Measurements from ENCODE around the gene LGALS3. TPM values are rescaled to one million over a fixed set of nuclear protein-coding genes. Genes with fewer than 3 reads are reported as not detected.

LGALS3 gene
- total and polyA plus RNA-seq, 2 experiments from 2014 or later = 461 to 766 TPM

DNA sequence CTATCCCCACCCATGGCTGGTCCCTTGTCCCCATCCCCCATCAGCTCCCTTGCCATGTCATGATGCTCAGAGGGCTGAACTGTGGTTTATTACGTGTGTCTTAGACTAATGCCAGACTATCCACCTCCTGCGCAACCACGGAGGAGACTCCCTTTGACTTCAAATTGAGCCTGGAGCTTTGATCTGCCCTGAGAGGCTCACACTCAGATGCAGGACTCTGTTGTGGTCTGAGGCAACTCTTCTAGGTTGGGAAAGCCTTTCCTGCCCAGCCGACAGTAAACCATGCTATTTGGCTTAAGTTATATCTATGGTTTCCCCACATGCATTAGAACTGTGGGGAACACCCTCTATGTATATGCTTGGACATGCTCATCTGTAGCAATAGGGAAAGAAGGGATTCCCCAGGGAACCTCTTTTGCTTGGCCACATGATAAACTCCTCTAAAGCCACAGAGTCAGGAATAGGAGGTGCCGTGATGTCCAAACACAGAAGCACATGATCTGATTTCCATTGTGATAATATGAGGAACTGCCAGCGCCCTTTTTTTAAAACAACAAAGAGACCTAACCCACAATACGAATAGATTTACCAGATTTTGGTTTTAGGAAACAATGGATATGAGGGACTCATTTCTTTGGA is 11.1 kb upstream of the LGALS3 start:
- no peak for TF ChIP-seq EZH2 (IDR thresholded peaks at IDR 0.05; ENCODE audit: borderline replicate concordance)
- no peak for TF ChIP-seq CTCF (IDR thresholded peaks at IDR 0.05; ENCODE audit: poor library complexity)
- no peak for TF ChIP-seq EZH2phosphoT487 (IDR thresholded peaks at IDR 0.05; ENCODE audit: low read depth, severe bottlenecking, unreplicated experiment)
- Histone ChIP-seq H3K4me1 (ENCODE audit: insufficient read depth) (peaks cover 46% of the 10 kb centered on the region), H3K9me3 (ENCODE audit: low read depth) (no peaks in the 10 kb centered on the region), H3K9me2 (replicated peaks; ENCODE audit: insufficient read depth) (no peaks in the 10 kb centered on the region), H3K36me3 (replicated peaks; ENCODE audit: insufficient read depth, low read depth) (no peaks in the 10 kb centered on the region), H3K4me2 (no peak overlapping the region), H3K27ac (peak overlapping the region; percentile 64), H3K79me2 (no peaks in the 10 kb centered on the region), H3K4me3 (no peak overlapping the region), H4K20me1 (ENCODE audit: insufficient read depth, poor library complexity, severe bottlenecking) (no peaks in the 10 kb centered on the region), H2AFZ (no peak overlapping the region), H3K27me3 (no peaks in the 10 kb centered on the region)
- DNase-seq (ENCODE audit: low spot score) = no peak
- WGBS (ENCODE audit: low lambda C conversion rate, missing lambda C conversion rate) = 73% methylated on average over 7 of the region's 7 CpGs

DNA sequence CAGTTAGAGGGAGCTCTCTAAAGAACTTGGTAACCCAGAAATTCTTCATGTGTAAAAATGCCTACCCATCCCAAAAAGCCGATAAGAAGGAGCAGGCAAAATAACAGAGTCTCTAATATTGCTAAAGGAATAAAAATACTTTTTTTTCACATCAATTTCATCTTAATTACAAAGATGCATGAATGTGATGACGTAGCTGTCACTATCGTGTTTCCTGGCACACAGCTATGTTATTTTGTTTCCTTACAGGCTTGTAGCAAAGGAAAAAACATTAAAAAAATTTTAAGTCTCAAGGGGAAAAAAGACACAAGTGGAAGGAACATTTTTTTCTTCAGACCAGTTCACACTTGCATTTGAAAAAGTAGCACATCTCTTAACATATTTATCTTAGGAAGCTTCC is 10.3 kb upstream of the LGALS3 start:
- H3K9me2 ChIP-seq (replicated peaks; ENCODE audit: insufficient read depth) = no peaks in the 10 kb centered on the region
- 78% methylated on average over 3 of the region's 3 CpGs for WGBS (ENCODE audit: low lambda C conversion rate, missing lambda C conversion rate)
- H3K27ac ChIP-seq = peak overlapping the region; percentile 64
- TF ChIP-seq CTCF (IDR thresholded peaks at IDR 0.05; ENCODE audit: poor library complexity) (no peak), EZH2phosphoT487 (IDR thresholded peaks at IDR 0.05; ENCODE audit: low read depth, severe bottlenecking, unreplicated experiment) (no peak), EZH2 (IDR thresholded peaks at IDR 0.05; ENCODE audit: borderline replicate concordance) (no peak)
- no peaks in the 10 kb centered on the region for H3K79me2 ChIP-seq
- H3K4me2 ChIP-seq = no peak overlapping the region
- no peak for DNase-seq (ENCODE audit: low spot score)
- no peaks in the 10 kb centered on the region for H4K20me1 ChIP-seq (ENCODE audit: insufficient read depth, poor library complexity, severe bottlenecking)
- no peaks in the 10 kb centered on the region for H3K27me3 ChIP-seq
- H2AFZ ChIP-seq = no peak overlapping the region
- peaks cover 54% of the 10 kb centered on the region for H3K4me1 ChIP-seq (ENCODE audit: insufficient read depth)
- H3K9me3 ChIP-seq (ENCODE audit: low read depth) = no peaks in the 10 kb centered on the region
- H3K36me3 ChIP-seq (replicated peaks; ENCODE audit: insufficient read depth, low read depth) = no peaks in the 10 kb centered on the region
- H3K4me3 ChIP-seq = no peak overlapping the region

GRCh38 chr14:55120571-55121495 is 8.2 kb upstream of the LGALS3 start:
- H3K4me2 ChIP-seq = no peak overlapping the region
- no peaks in the 10 kb centered on the region for H3K27me3 ChIP-seq
- H3K27ac ChIP-seq = peak overlapping the region; percentile 91
- 75% methylated on average over 13 of the region's 13 CpGs for WGBS (ENCODE audit: low lambda C conversion rate, missing lambda C conversion rate)
- H3K36me3 ChIP-seq (replicated peaks; ENCODE audit: insufficient read depth, low read depth) = no peaks in the 10 kb centered on the region
- H3K9me2 ChIP-seq (replicated peaks; ENCODE audit: insufficient read depth) = no peaks in the 10 kb centered on the region
- no peaks in the 10 kb centered on the region for H3K79me2 ChIP-seq
- no peak overlapping the region for H2AFZ ChIP-seq
- no peaks in the 10 kb centered on the region for H4K20me1 ChIP-seq (ENCODE audit: insufficient read depth, poor library complexity, severe bottlenecking)
- H3K4me1 ChIP-seq (ENCODE audit: insufficient read depth) = peaks cover 67% of the 10 kb centered on the region
- H3K4me3 ChIP-seq = no peak overlapping the region
- TF ChIP-seq EZH2 (IDR thresholded peaks at IDR 0.05; ENCODE audit: borderline replicate concordance) = no peak
- no peak for TF ChIP-seq CTCF (IDR thresholded peaks at IDR 0.05; ENCODE audit: poor library complexity)
- no peak for TF ChIP-seq EZH2phosphoT487 (IDR thresholded peaks at IDR 0.05; ENCODE audit: low read depth, severe bottlenecking, unreplicated experiment)
- no peaks in the 10 kb centered on the region for H3K9me3 ChIP-seq (ENCODE audit: low read depth)
- DNase-seq (ENCODE audit: low spot score) = no peak
